ENCODE results near the gene ATF5. TPM values are rescaled to one million over a fixed set of nuclear protein-coding genes. Genes with fewer than 3 reads are reported as not detected.
"Not testable (repeated sequence)": the region's sequence is repeated elsewhere in the genome, so short reads cannot be mapped to it uniquely, and the experiment has no call there.

Gene ATF5
- total and polyA plus RNA-seq, 4 donors: 11.6 to 43.3 (median 18.9) TPM

GRCh38 chr19:49969355-49969754, 40.4 kb downstream of the ATF5 start:
- H3K27ac ChIP-seq (ENCODE audit: low read depth in 1 of 2, low read length in 2 of 2); H3K4me1 ChIP-seq (ENCODE audit: control insufficient read depth in 1 of 2, insufficient read depth in 2 of 2, low read length in 2 of 2); intact Hi-C loops (cut with DNase I); H3K36me3 ChIP-seq (ENCODE audit: control insufficient read depth in 1 of 2, insufficient read depth in 2 of 2, low read length in 1 of 2); H3K4me3 ChIP-seq (ENCODE audit: low read length in 2 of 2); H3K9me3 ChIP-seq (ENCODE audit: control insufficient read depth, low read length); H3K27me3 ChIP-seq (ENCODE audit: control insufficient read depth in 1 of 2, insufficient read depth in 2 of 2, low read length in 1 of 2): not testable (repeated sequence)
- peak; percentile 46 for ATAC-seq (ENCODE audit: low FRiP score)
- DNase-seq: peak in 1 of 2 donors; percentile 62
- 24 to 25% methylated on average over 4 to 5 of the region's 9 CpGs for WGBS, 2 donors

GRCh38 chr19:49971991-49972411, 43.0 kb downstream of the ATF5 start:
- ATAC-seq (ENCODE audit: low FRiP score) (no peak), DNase-seq (no peak)
- Histone ChIP-seq H3K9me3 (ENCODE audit: control insufficient read depth, low read length) (no peaks in the 10 kb centered on the region), H3K4me1 (ENCODE audit: control insufficient read depth in 1 of 2, insufficient read depth in 2 of 2, low read length in 2 of 2) (no peaks in the 10 kb centered on the region), H3K36me3 (ENCODE audit: control insufficient read depth in 1 of 2, insufficient read depth in 2 of 2, low read length in 1 of 2) (no peaks in the 10 kb centered on the region), H3K4me3 (ENCODE audit: low read length in 2 of 2) (no peak overlapping the region), H3K27ac (ENCODE audit: low read depth in 1 of 2, low read length in 2 of 2) (no peak overlapping the region), H3K27me3 (ENCODE audit: control insufficient read depth in 1 of 2, insufficient read depth in 2 of 2, low read length in 1 of 2) (no peaks in the 10 kb centered on the region)
- intact Hi-C loops (cut with DNase I): no loop called here
- WGBS, 2 donors: 68 to 70% methylated on average over 12 of the region's 12 CpGs

- Histone ChIP-seq H3K36me3 (ENCODE audit: control insufficient read depth in 1 of 2, insufficient read depth in 2 of 2, low read length in 1 of 2) (no peaks in the 10 kb centered on the region), H3K4me1 (ENCODE audit: control insufficient read depth in 1 of 2, insufficient read depth in 2 of 2, low read length in 2 of 2) (no peaks in the 10 kb centered on the region), H3K9me3 (ENCODE audit: control insufficient read depth, low read length) (no peaks in the 10 kb centered on the region), H3K27me3 (ENCODE audit: control insufficient read depth in 1 of 2, insufficient read depth in 2 of 2, low read length in 1 of 2) (no peaks in the 10 kb centered on the region), H3K27ac (ENCODE audit: low read depth in 1 of 2, low read length in 2 of 2) (no peak overlapping the region), H3K4me3 (ENCODE audit: low read length in 2 of 2) (no peak overlapping the region)
- intact Hi-C loops (cut with DNase I): no loop called here
- 81 to 89% methylated on average over 6 of the region's 6 CpGs for WGBS, 2 donors
- ATAC-seq (ENCODE audit: low FRiP score) (no peak), DNase-seq (no peak)
Measured at GRCh38 chr19:49972841-49973240, 43.8 kb downstream of the ATF5 start.

GRCh38 chr19:49973987-49974386, 45.0 kb downstream of the ATF5 start:
- Histone ChIP-seq H3K36me3 (ENCODE audit: control insufficient read depth in 1 of 2, insufficient read depth in 2 of 2, low read length in 1 of 2) (no peaks in the 10 kb centered on the region), H3K4me3 (ENCODE audit: low read length in 2 of 2) (no peak overlapping the region), H3K27ac (ENCODE audit: low read depth in 1 of 2, low read length in 2 of 2) (no peak overlapping the region), H3K9me3 (ENCODE audit: control insufficient read depth, low read length) (no peaks in the 10 kb centered on the region), H3K27me3 (ENCODE audit: control insufficient read depth in 1 of 2, insufficient read depth in 2 of 2, low read length in 1 of 2) (no peaks in the 10 kb centered on the region), H3K4me1 (ENCODE audit: control insufficient read depth in 1 of 2, insufficient read depth in 2 of 2, low read length in 2 of 2) (no peaks in the 10 kb centered on the region)
- DNase-seq (peak in 1 of 2 donors; percentile 81), ATAC-seq (ENCODE audit: low FRiP score) (no peak)
- WGBS, 2 donors: 87 to 88% methylated on average over 18 of the region's 18 CpGs
- intact Hi-C loops (cut with DNase I): no loop called here

- no peak for ATAC-seq (ENCODE audit: low FRiP score)
- intact Hi-C loops (cut with DNase I): no loop called here
- Histone ChIP-seq H3K4me1 (ENCODE audit: control insufficient read depth in 1 of 2, insufficient read depth in 2 of 2, low read length in 2 of 2) (no peaks in the 10 kb centered on the region), H3K36me3 (ENCODE audit: control insufficient read depth in 1 of 2, insufficient read depth in 2 of 2, low read length in 1 of 2) (no peaks in the 10 kb centered on the region), H3K27me3 (ENCODE audit: control insufficient read depth in 1 of 2, insufficient read depth in 2 of 2, low read length in 1 of 2) (no peaks in the 10 kb centered on the region), H3K27ac (ENCODE audit: low read depth in 1 of 2, low read length in 2 of 2) (no peak overlapping the region), H3K9me3 (ENCODE audit: control insufficient read depth, low read length) (no peaks in the 10 kb centered on the region), H3K4me3 (ENCODE audit: low read length in 2 of 2) (no peak overlapping the region)
- 82 to 83% methylated on average over 7 of the region's 7 CpGs for WGBS, 2 donors
- DNase-seq: no peak
Measured at GRCh38 chr19:49975051-49975450, 46.0 kb downstream of the ATF5 start.

GRCh38 chr19:49976496-49976895, 47.5 kb downstream of the ATF5 start:
- Histone ChIP-seq H3K27ac (ENCODE audit: low read depth in 1 of 2, low read length in 2 of 2) (no peak overlapping the region), H3K4me1 (ENCODE audit: control insufficient read depth in 1 of 2, insufficient read depth in 2 of 2, low read length in 2 of 2) (no peaks in the 10 kb centered on the region), H3K27me3 (ENCODE audit: control insufficient read depth in 1 of 2, insufficient read depth in 2 of 2, low read length in 1 of 2) (no peaks in the 10 kb centered on the region), H3K36me3 (ENCODE audit: control insufficient read depth in 1 of 2, insufficient read depth in 2 of 2, low read length in 1 of 2) (no peaks in the 10 kb centered on the region), H3K9me3 (ENCODE audit: control insufficient read depth, low read length) (no peaks in the 10 kb centered on the region), H3K4me3 (ENCODE audit: low read length in 2 of 2) (no peak overlapping the region)
- DNase-seq (no peak), ATAC-seq (ENCODE audit: low FRiP score) (no peak)
- WGBS, 2 donors: 58 to 63% methylated on average over 3 of the region's 3 CpGs
- intact Hi-C loops (cut with DNase I): no loop called here

- Histone ChIP-seq H3K4me1 (ENCODE audit: control insufficient read depth in 1 of 2, insufficient read depth in 2 of 2, low read length in 2 of 2) (no peaks in the 10 kb centered on the region), H3K27ac (ENCODE audit: low read depth in 1 of 2, low read length in 2 of 2) (no peak overlapping the region), H3K9me3 (ENCODE audit: control insufficient read depth, low read length) (no peaks in the 10 kb centered on the region), H3K36me3 (ENCODE audit: control insufficient read depth in 1 of 2, insufficient read depth in 2 of 2, low read length in 1 of 2) (no peaks in the 10 kb centered on the region), H3K27me3 (ENCODE audit: control insufficient read depth in 1 of 2, insufficient read depth in 2 of 2, low read length in 1 of 2) (no peaks in the 10 kb centered on the region), H3K4me3 (ENCODE audit: low read length in 2 of 2) (no peak overlapping the region)
- 85 to 87% methylated on average over 13 of the region's 13 CpGs for WGBS, 2 donors
- ATAC-seq (ENCODE audit: low FRiP score) (no peak), DNase-seq (no peak)
- intact Hi-C loops (cut with DNase I): no loop called here
Measured at GRCh38 chr19:49977076-49977475, 48.1 kb downstream of the ATF5 start.

- intact Hi-C loops (cut with DNase I): no loop called here
- ATAC-seq (ENCODE audit: low FRiP score) (no peak), DNase-seq (no peak)
- Histone ChIP-seq H3K4me1 (ENCODE audit: control insufficient read depth in 1 of 2, insufficient read depth in 2 of 2, low read length in 2 of 2) (no peaks in the 10 kb centered on the region), H3K4me3 (ENCODE audit: low read length in 2 of 2) (no peak overlapping the region), H3K9me3 (ENCODE audit: control insufficient read depth, low read length) (no peaks in the 10 kb centered on the region), H3K27me3 (ENCODE audit: control insufficient read depth in 1 of 2, insufficient read depth in 2 of 2, low read length in 1 of 2) (no peaks in the 10 kb centered on the region), H3K27ac (ENCODE audit: low read depth in 1 of 2, low read length in 2 of 2) (no peak overlapping the region), H3K36me3 (ENCODE audit: control insufficient read depth in 1 of 2, insufficient read depth in 2 of 2, low read length in 1 of 2) (no peaks in the 10 kb centered on the region)
- 84 to 87% methylated on average over 18 of the region's 18 CpGs for WGBS, 2 donors
Measured at GRCh38 chr19:49977881-49978280, 48.9 kb downstream of the ATF5 start.

- no peak overlapping the region for H3K4me3 ChIP-seq (ENCODE audit: low read length in 2 of 2)
- H3K9me3 ChIP-seq (ENCODE audit: control insufficient read depth, low read length): no peaks in the 10 kb centered on the region
- H3K36me3 ChIP-seq (ENCODE audit: control insufficient read depth in 1 of 2, insufficient read depth in 2 of 2, low read length in 1 of 2): no peaks in the 10 kb centered on the region
- 83 to 84% methylated on average over 11 of the region's 11 CpGs for WGBS, 2 donors
- DNase-seq (no peak), ATAC-seq (ENCODE audit: low FRiP score) (no peak)
- no peaks in the 10 kb centered on the region for H3K4me1 ChIP-seq (ENCODE audit: control insufficient read depth in 1 of 2, insufficient read depth in 2 of 2, low read length in 2 of 2)
- no peaks in the 10 kb centered on the region for H3K27me3 ChIP-seq (ENCODE audit: control insufficient read depth in 1 of 2, insufficient read depth in 2 of 2, low read length in 1 of 2)
- H3K27ac ChIP-seq (ENCODE audit: low read depth in 1 of 2, low read length in 2 of 2): no peak overlapping the region
- intact Hi-C loops (cut with DNase I): no loop called here
Measured at GRCh38 chr19:49978324-49978723, 49.3 kb downstream of the ATF5 start.

Data from aorta (tissue), 5 donors.